GM21381 (cell line): ENCODE data around the gene RGS13.

Experiments used
- ATAC-seq: cut with Tn5 transposase; IDR thresholded peaks from one replicate; pipeline ENCODE4 v1.9.1; 2021; ENCODE audit warnings: mild to moderate bottlenecking, moderate library complexity; ENCODE audit not compliant: unreplicated experiment

Gene RGS13

DNA sequence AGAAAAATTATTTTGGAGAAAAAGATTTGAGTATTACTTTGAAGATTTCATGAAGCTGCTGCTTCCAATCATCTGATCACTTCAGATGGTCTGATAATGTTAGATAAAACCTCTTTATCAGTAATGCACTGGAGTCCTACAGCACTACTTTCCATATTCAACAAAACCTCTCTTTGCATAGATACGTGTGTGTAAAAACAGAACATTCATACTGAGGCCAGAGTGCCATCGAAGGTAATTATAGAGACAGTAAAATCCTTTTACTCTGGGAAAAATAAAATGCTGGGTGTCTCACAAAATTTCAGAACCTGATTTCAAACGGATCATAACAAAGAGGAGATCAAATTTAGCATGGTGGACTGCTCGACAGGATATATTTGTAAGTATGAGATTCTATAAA lies at the start of gene RGS13:
RGS13 (plus strand) TSS at position 209 of the 400 bp plus-strand sequence. CDS start 8,188 bp downstream, outside the sequence.
- no peak for ATAC-seq

GRCh38 chr1:192587386-192588266 lies 48.3 kb upstream of the RGS13 start:
- ATAC-seq, result no peak

DNA sequence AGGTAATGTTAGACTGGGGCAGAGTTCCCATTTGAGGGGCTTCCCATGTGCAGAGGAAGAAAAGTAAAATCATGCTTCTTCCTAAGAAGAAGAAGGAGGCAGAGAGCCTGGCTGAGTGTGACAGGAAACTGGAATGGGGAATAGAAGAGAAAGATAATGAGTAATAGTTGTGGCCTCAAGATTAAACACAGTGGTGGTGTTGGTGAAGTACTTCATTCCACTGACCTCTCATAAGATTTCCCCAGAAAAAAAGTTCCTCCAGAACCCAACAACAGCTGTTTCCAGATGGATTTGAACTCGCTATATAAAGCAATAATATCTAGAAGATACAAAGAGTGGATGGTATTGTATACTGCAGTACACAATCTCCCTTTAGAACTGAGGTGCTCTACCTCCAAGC lies 47.4 kb upstream of the RGS13 start:
- ATAC-seq, result no peak

DNA sequence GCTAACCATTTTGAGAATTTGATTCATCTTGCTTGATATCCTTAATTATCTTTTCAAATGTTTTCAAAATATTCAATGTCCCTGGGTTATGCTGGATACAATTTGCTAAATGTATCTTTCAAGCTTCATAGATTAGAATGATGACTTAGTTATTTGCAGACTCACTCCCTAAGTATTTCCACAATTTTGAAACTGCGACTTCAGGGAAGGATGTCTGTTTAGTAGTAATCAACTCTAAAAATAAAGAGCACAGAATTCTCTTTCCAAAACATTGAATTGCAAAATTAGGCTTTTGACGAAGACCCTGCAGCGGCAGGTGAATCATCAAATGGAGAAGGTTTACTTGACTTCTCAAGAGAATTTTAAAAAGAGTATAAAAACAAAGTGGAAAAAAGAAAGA lies 46.1 kb upstream of the RGS13 start:
- no peak for ATAC-seq

GRCh38 chr1:192592517-192592916 lies 43.4 kb upstream of the RGS13 start:
- no peak for ATAC-seq

- ATAC-seq, result no peak
Measured at GRCh38 chr1:192592981-192593708, 42.8 kb upstream of the RGS13 start.

GRCh38 chr1:192595299-192595698 lies 40.6 kb upstream of the RGS13 start:
- ATAC-seq, result no peak

GRCh38 chr1:192598589-192598988 lies 37.4 kb upstream of the RGS13 start:
- ATAC-seq, result no peak

- no peak for ATAC-seq
Measured at GRCh38 chr1:192600275-192600674, 35.7 kb upstream of the RGS13 start.

DNA sequence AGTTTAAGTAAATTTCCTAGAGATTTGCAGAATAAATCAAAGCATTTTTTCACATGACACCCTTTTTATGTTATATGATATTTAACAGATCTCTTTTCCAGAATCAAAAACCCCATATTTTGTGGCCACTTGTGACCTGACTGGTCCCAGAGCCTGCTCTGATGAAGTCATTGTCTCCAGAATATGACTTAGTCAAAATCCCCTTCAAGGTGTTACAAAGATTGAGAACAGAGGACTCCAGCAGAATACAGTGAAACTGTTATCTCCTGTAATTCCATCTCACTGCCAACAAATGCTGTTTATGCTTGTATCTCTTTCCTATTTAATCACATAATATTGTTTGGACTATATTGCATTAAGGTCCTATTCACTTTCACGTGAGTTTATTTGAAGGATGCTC lies 34.8 kb upstream of the RGS13 start:
- ATAC-seq, result peak; percentile 45

DNA sequence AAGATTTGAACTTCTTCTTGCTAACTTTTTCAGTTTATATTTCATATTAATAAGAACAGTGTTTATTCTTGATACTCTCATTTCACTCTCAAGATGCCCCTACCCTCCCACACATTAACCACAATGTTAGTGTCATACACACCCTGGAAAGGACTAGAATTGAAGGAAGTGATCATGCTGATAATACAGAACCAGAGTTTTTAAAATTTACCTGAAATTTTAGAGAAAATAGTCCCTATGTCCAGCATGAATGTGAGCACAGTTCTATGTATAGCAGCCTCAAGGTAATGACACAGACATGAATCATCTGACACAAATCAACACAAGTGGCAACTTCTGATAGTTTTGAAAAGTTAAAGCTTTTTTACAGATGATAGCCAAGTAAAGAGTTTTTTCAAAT lies 34.4 kb upstream of the RGS13 start:
- no peak for ATAC-seq

DNA sequence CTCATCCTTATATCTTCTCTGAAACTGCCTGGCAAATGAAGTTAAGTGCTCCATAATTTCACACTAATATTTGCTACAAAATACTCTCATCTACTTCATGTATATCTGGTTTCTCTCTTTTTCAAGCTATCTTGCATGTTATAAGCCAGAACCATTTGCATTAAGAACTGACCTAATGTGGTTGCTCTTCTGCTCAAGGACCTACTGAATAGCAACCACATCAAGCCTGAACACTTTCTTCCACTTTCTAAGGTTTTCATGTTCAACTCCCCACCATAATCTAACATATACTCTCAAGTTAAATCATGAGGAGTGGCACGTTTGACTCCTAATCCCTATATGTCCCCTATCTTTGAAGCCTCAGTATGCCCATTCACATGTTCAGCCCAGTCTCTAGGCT lies 33.2 kb upstream of the RGS13 start:
- ATAC-seq, result no peak

DNA sequence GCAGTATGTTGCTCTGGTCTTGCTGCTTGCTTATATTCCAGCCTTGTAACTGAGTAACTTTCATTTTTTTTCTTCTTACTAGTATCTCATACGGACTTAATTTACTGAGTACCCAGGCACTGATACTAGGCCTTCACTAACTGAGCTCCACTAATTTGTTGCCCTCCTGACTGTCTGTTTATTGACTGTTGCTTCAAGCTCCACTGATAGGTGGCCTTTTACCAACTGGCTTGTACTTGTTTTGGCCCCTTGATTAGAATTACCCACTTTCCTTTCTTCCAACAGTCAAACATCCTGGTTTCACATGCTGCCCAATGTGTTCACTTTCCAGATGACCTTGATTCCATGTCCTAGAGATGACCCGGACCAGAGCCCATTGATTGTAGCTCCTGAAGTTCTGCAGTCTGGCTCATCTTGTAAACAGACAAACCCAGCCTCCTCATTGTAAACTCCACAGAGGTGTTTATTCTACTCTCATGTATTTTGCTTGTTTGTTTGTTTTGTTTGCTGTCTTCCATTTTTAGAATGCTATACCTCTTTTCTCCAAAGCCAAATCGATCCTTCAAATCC lies 32.6 kb upstream of the RGS13 start:
- no peak for ATAC-seq

DNA sequence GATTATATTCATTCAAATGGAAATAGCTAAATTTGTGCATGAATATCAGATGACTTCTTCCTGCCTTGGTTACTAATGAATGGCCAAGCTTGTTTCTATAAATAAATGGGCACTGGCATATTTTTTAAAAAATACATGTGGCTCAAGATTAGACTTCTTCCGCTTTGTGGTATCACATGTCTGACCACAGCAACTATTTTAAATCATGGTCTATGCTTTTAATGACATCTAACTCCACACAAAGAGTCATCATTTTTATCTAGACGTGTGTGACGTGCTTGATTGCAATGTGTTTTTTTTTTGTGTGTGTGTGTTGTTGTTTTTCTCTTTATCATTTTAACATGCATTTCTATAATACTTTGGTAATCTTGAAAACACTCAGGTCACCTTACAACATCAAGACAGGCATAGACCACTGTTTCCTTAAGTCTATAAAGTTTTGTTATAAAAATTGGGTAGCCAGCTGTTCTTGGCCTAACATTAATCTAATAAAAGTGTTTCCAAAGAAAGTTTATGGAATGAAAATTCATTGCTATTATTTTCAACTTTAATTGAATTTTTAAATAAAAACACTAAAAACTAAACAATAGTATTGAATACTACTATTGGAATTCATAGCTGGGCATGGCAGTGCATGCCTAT lies 30.8 kb upstream of the RGS13 start:
- peak; percentile 37 for ATAC-seq

DNA sequence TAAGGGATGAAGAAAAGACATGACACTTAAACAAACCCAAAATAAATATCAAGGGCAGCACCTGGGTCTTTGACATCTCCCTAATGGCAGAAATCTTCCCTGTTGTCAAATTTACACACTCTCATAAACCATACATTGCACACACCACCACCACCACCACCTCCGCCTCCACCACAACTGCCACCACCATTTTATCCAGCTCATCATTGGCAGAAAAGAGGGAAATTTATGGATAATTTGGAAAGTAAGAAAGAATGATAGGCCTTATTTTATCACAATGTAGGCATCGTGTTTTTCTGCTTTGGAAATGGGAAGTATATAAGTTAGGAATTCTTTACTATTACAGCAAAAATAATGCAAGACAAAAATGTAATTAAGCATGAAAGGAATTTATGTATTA lies 27.3 kb upstream of the RGS13 start:
- ATAC-seq, result no peak

- ATAC-seq, result peak; percentile 91
Measured at GRCh38 chr1:192609110-192610079, 26.6 kb upstream of the RGS13 start.

GRCh38 chr1:192610112-192610889 lies 25.6 kb upstream of the RGS13 start:
- peak; percentile 17 for ATAC-seq

DNA sequence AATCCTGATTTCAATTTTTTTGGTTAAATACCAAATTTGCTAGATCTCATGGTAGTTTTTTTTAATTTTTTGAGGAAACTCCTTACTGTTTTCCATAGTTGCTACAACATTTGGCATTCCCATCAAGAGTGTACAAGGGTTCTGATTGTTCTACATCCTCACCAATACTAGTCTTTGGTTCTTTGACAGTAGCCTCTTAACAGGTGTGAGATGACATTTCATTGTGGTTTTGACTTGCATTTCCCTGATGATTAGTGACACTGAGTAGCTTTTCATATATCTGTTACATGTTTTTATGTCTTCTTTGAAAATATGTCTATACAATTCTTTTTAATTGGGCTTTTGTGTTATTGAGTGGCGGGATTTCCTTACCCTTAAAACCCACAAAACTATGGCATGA lies 20.9 kb upstream of the RGS13 start:
- no peak for ATAC-seq

DNA sequence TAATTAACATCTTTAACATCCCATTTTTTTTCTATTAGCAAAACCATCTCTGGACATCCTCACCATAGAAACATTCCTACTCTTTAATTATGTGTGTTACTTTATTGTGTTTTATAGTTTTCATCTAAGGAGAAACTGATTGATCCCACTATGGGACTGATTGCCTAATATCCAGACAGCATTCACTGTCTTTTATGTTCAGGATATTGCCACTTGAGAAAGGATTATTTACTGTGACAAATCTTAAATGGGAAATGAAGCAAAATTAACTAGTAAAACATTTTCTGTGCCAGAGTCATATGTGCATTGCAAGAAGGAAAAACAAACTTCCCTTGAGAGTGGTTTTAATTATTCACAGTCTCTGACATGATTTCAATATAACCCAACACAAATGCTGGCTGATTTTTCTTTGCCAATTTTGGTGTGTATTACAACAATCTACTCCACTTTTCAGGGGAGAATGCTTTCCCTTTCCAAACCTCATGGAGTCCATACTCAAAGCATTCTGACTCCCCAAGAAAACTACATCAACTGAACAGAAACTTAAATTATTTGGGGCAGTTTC lies 15.8 kb upstream of the RGS13 start:
- ATAC-seq, result no peak
